Stimulated activated effector memory CD8-positive, alpha-beta T cell treated with anti-CD3 and anti-CD28 coated beads, Interleukin-12 subunit alpha, Interleukin-12 subunit beta, amount 100 ng/mL, for 72 hours (primary cell): ENCODE data around the gene NLRP5.
"Not testable (repeated sequence)": the region's sequence is repeated elsewhere in the genome, so short reads cannot be mapped to it uniquely, and the experiment has no call there.

ENCODE experiments used
- ATAC-seq: fragments of 150-1000 bp; cut with Tn5 transposase; 2 replicates; pipeline ENCODE4 v1.10.0; 2021
- DNase-seq, 2 donors: peaks; one replicate each; pipeline ENCODE4 v3.0.0; 2021 to 2022; ENCODE audit warnings: low spot score in 2 of 2
- H3K27ac Mint-ChIP-seq: one replicate; pipeline ENCODE4 v1.8.0; 2022; ENCODE audit warnings: mild to moderate bottlenecking, mixed read lengths
- H3K36me3 Mint-ChIP-seq: one replicate; pipeline ENCODE4 v1.8.0; 2022; ENCODE audit warnings: mild to moderate bottlenecking, mixed read lengths
- H3K4me1 Mint-ChIP-seq: one replicate; pipeline ENCODE4 v1.8.0; 2022; ENCODE audit warnings: mixed read lengths
- H3K4me3 Mint-ChIP-seq: one replicate; pipeline ENCODE4 v1.8.0; 2022; ENCODE audit warnings: mild to moderate bottlenecking, mixed read lengths
- H3K9me3 Mint-ChIP-seq: one replicate; pipeline ENCODE4 v1.8.0; 2022; ENCODE audit warnings: mixed read lengths

NLRP5 gene

GRCh38 chr19:56101095-56101494 is 114.5 kb downstream of the NLRP5 start:
- Mint-ChIP-seq H3K27ac (peak overlapping the region; percentile 70), H3K36me3 (peaks cover 34% of the 10 kb centered on the region), H3K9me3 (no peaks in the 10 kb centered on the region), H3K4me3 (no peak overlapping the region), H3K4me1 (peaks cover 15% of the 10 kb centered on the region)
- DNase-seq (no peak), ATAC-seq (no peak)

- no peak for DNase-seq
- Mint-ChIP-seq H3K4me1 (peaks cover 23% of the 10 kb centered on the region), H3K9me3 (no peaks in the 10 kb centered on the region), H3K27ac (peak overlapping the region; percentile 70), H3K4me3 (no peak overlapping the region), H3K36me3 (peaks cover 30% of the 10 kb centered on the region)
- ATAC-seq: no peak
Observed at GRCh38 chr19:56101746-56102535, 115.4 kb downstream of the NLRP5 start.

GRCh38 chr19:56103027-56103614 is 116.5 kb downstream of the NLRP5 start:
- H3K36me3 Mint-ChIP-seq: peaks cover 32% of the 10 kb centered on the region
- peaks cover 30% of the 10 kb centered on the region for H3K4me1 Mint-ChIP-seq
- H3K4me3 Mint-ChIP-seq: no peak overlapping the region
- no peak for ATAC-seq
- DNase-seq: no peak
- H3K27ac Mint-ChIP-seq: no peak overlapping the region
- H3K9me3 Mint-ChIP-seq: no peaks in the 10 kb centered on the region

GRCh38 chr19:56104423-56104822 is 117.8 kb downstream of the NLRP5 start:
- ATAC-seq (no peak), DNase-seq (no peak)
- Mint-ChIP-seq H3K36me3 (peaks cover 33% of the 10 kb centered on the region), H3K9me3 (no peaks in the 10 kb centered on the region), H3K4me1 (peaks cover 37% of the 10 kb centered on the region), H3K27ac (no peak overlapping the region), H3K4me3 (no peak overlapping the region)

- no peak for DNase-seq
- no peak overlapping the region for H3K27ac Mint-ChIP-seq
- H3K9me3 Mint-ChIP-seq: no peaks in the 10 kb centered on the region
- H3K4me1 Mint-ChIP-seq: peaks cover 37% of the 10 kb centered on the region
- peaks cover 28% of the 10 kb centered on the region for H3K36me3 Mint-ChIP-seq
- ATAC-seq: peak; percentile 50
- no peak overlapping the region for H3K4me3 Mint-ChIP-seq
Observed at GRCh38 chr19:56105090-56105701, 118.6 kb downstream of the NLRP5 start.

- H3K4me1 Mint-ChIP-seq: peaks cover 37% of the 10 kb centered on the region
- H3K27ac Mint-ChIP-seq: peak overlapping the region; percentile 52
- peaks cover 27% of the 10 kb centered on the region for H3K36me3 Mint-ChIP-seq
- H3K4me3 Mint-ChIP-seq, H3K9me3 Mint-ChIP-seq, ATAC-seq, DNase-seq: not testable (repeated sequence)
Observed at GRCh38 chr19:56105831-56106396, 119.3 kb downstream of the NLRP5 start.

- Mint-ChIP-seq H3K27ac (peak overlapping the region; percentile 52), H3K4me3 (no peak overlapping the region), H3K4me1 (peaks cover 38% of the 10 kb centered on the region), H3K9me3 (no peaks in the 10 kb centered on the region), H3K36me3 (peaks cover 22% of the 10 kb centered on the region)
- no peak for ATAC-seq
- DNase-seq: no peak
Observed at GRCh38 chr19:56106397-56106849, 119.8 kb downstream of the NLRP5 start.

GRCh38 chr19:56106993-56107392 is 120.4 kb downstream of the NLRP5 start:
- Mint-ChIP-seq H3K27ac (peak overlapping the region; percentile 69), H3K4me1 (peaks cover 43% of the 10 kb centered on the region)
- DNase-seq: no peak

GRCh38 chr19:56107626-56108351 is 121.2 kb downstream of the NLRP5 start:
- peaks cover 51% of the 10 kb centered on the region for H3K4me1 Mint-ChIP-seq
- H3K36me3 Mint-ChIP-seq: peaks cover 12% of the 10 kb centered on the region
- no peak for DNase-seq
- ATAC-seq: no peak
- no peak overlapping the region for H3K4me3 Mint-ChIP-seq
- peak overlapping the region; percentile 79 for H3K27ac Mint-ChIP-seq
- H3K9me3 Mint-ChIP-seq: no peaks in the 10 kb centered on the region

More at GRCh38 chr19:56106993-56107392, 120.4 kb downstream of the NLRP5 start:
- Mint-ChIP-seq H3K36me3 (peaks cover 16% of the 10 kb centered on the region), H3K9me3 (no peaks in the 10 kb centered on the region), H3K4me3 (no peak overlapping the region)
- no peak for ATAC-seq

- Mint-ChIP-seq H3K4me3 (no peak overlapping the region), H3K9me3 (no peaks in the 10 kb centered on the region), H3K36me3 (peaks cover 18% of the 10 kb centered on the region), H3K4me1 (peaks cover 59% of the 10 kb centered on the region), H3K27ac (peak overlapping the region; percentile 79)
- DNase-seq (no peak), ATAC-seq (no peak)
Observed at GRCh38 chr19:56108447-56109195, 122.0 kb downstream of the NLRP5 start.

- Mint-ChIP-seq H3K4me3 (no peak overlapping the region), H3K36me3 (peaks cover 18% of the 10 kb centered on the region), H3K4me1 (peaks cover 65% of the 10 kb centered on the region), H3K9me3 (no peaks in the 10 kb centered on the region), H3K27ac (no peak overlapping the region)
- DNase-seq (no peak), ATAC-seq (no peak)
Observed at GRCh38 chr19:56109226-56109625, 122.7 kb downstream of the NLRP5 start.

GRCh38 chr19:56110515-56111448 is 124.2 kb downstream of the NLRP5 start:
- H3K27ac Mint-ChIP-seq: no peak overlapping the region
- no peaks in the 10 kb centered on the region for H3K9me3 Mint-ChIP-seq
- ATAC-seq (no peak), DNase-seq (no peak)
- H3K36me3 Mint-ChIP-seq: peaks cover 29% of the 10 kb centered on the region
- H3K4me1 Mint-ChIP-seq: peaks cover 64% of the 10 kb centered on the region
- H3K4me3 Mint-ChIP-seq: no peak overlapping the region
